IMR-90 (cell line): ENCODE measurements around the gene GPR176. TPM values are rescaled to one million over a fixed set of nuclear protein-coding genes. Genes with fewer than 3 reads are reported as not detected.

Source experiments
- ATAC-seq: fragments of 200-7000 bp; cut with Tn5 transposase; 2 replicates; pipeline ENCODE4 v1.9.1; 2020; ENCODE audit warnings: low read depth, mild to moderate bottlenecking, moderate library complexity
- BruUV-seq: library from RNA; stranded (reverse); fragments of 400-500 nt; replicated peaks from 2 replicates; lab custom pipeline; 2021; lab: Mats Ljungman, UMichigan
- CTCF ChIA-PET: fragments of 300-600 bp; formaldehyde crosslinking; extraction: SDS; loops from one replicate; lab custom pipeline; 2021; ENCODE audit warnings: antibody characterized with exemption; lab: Yijun Ruan, JAX
- POLR2A ChIA-PET: fragments of 300-600 bp; sonication (Branson Sonifier 250); formaldehyde crosslinking; loops from one replicate; lab custom pipeline; 2022; ENCODE audit warnings: antibody characterized with exemption; ENCODE audit not compliant: unreplicated experiment; lab: Charles Lee
- DNase-seq: peaks from one replicate; pipeline ENCODE4 v3.0.0; 2013
- H2AFZ ChIP-seq: replicated peaks from 2 replicates; pipeline ENCODE3; 2013; ENCODE audit warnings: low read length, mild to moderate bottlenecking; ENCODE audit not compliant: poor library complexity
- H2AK5ac ChIP-seq: 2 replicates; pipeline ENCODE4 v1.6.1; 2013; ENCODE audit warnings: low read depth, low read length, inconsistent platforms
- H2AK9ac ChIP-seq: replicated peaks from 2 replicates; pipeline ENCODE3; 2013; ENCODE audit warnings: mild to moderate bottlenecking, low read depth, low read length, moderate library complexity; ENCODE audit not compliant: poor library complexity
- H2BK120ac ChIP-seq: 2 replicates; pipeline ENCODE4 v1.6.1; 2013; ENCODE audit warnings: low read depth, low read length, inconsistent platforms
- H2BK15ac ChIP-seq: 3 replicates; pipeline ENCODE4 v1.6.1; 2013; ENCODE audit warnings: low read depth, low read length, inconsistent platforms
- H2BK20ac ChIP-seq: 2 replicates; pipeline ENCODE4 v1.6.1; 2013; ENCODE audit warnings: low read depth, mild to moderate bottlenecking, inconsistent platforms, low read length, moderate library complexity
- H2BK5ac ChIP-seq: 2 replicates; pipeline ENCODE4 v1.6.1; 2013; ENCODE audit warnings: mild to moderate bottlenecking, low read depth, low read length, inconsistent platforms; ENCODE audit not compliant: poor library complexity, severe bottlenecking
- H3K14ac ChIP-seq: replicated peaks from 2 replicates; pipeline ENCODE4 v1.6.1; 2013; ENCODE audit warnings: low read depth, low read length, inconsistent platforms
- H3K18ac ChIP-seq: 2 replicates; pipeline ENCODE4 v1.6.1; 2013; ENCODE audit warnings: low read depth, low read length, control low read depth
- H3K23ac ChIP-seq: 2 replicates; pipeline ENCODE4 v1.6.1; 2013; ENCODE audit warnings: low read depth, low read length, inconsistent platforms
- H3K27ac ChIP-seq: 2 replicates; pipeline ENCODE4 v1.5.1; 2013; ENCODE audit warnings: mild to moderate bottlenecking, control low read depth, low read length; ENCODE audit not compliant: insufficient read depth
- H3K27me3 ChIP-seq: 2 replicates; pipeline ENCODE4 v1.6.1; 2013; ENCODE audit warnings: low read length; ENCODE audit not compliant: control insufficient read depth, insufficient read depth
- H3K36me3 ChIP-seq: 2 replicates; pipeline ENCODE4 v1.6.1; 2013; ENCODE audit warnings: low read length, mixed read lengths; ENCODE audit not compliant: control insufficient read depth, insufficient read depth
- H3K4ac ChIP-seq: 2 replicates; pipeline ENCODE4 v1.6.1; 2013; ENCODE audit warnings: low read depth, low read length, inconsistent platforms
- H3K4me1 ChIP-seq: 2 replicates; pipeline ENCODE4 v1.6.1; 2013; ENCODE audit warnings: low read length, mixed read lengths; ENCODE audit not compliant: control insufficient read depth, insufficient read depth
- H3K4me2 ChIP-seq: 2 replicates; pipeline ENCODE4 v1.6.1; 2013; ENCODE audit warnings: low read depth, mild to moderate bottlenecking, control low read depth, low read length, moderate library complexity
- H3K4me3 ChIP-seq: 2 replicates; pipeline ENCODE4 v1.5.1; 2013; ENCODE audit warnings: low read depth, mild to moderate bottlenecking, control low read depth, low read length, moderate library complexity; ENCODE audit not compliant: insufficient read depth
- H3K56ac ChIP-seq: 2 replicates; pipeline ENCODE4 v1.6.1; 2013; ENCODE audit warnings: low read length, inconsistent platforms; ENCODE audit not compliant: insufficient read depth; ENCODE audit errors: extremely low read depth
- H3K79me1 ChIP-seq, 2 experiments: 2 replicates each; pipeline ENCODE4 v1.6.1; 2013; ENCODE audit warnings: low read length in 2 of 2, inconsistent platforms in 1 of 2, low read depth in 1 of 2
- H3K9ac ChIP-seq: 2 replicates; pipeline ENCODE4 v1.6.1; 2013; ENCODE audit warnings: low read depth, low read length, control low read depth
- H3K9me1 ChIP-seq: 2 replicates; pipeline ENCODE4 v1.6.1; 2013; ENCODE audit warnings: low read length, inconsistent platforms; ENCODE audit not compliant: insufficient read depth
- H3K9me3 ChIP-seq: 2 replicates; pipeline ENCODE4 v1.6.1; 2013; ENCODE audit warnings: low read length; ENCODE audit not compliant: control insufficient read depth, insufficient read depth
- H4K20me1 ChIP-seq: 2 replicates; pipeline ENCODE4 v1.6.1; 2013; ENCODE audit warnings: low read length, inconsistent platforms; ENCODE audit not compliant: insufficient read depth
- H4K5ac ChIP-seq: 2 replicates; pipeline ENCODE4 v1.6.1; 2013; ENCODE audit warnings: mild to moderate bottlenecking, low read depth, low read length, control low read depth
- H4K8ac ChIP-seq, 2 experiments: 2 replicates each; pipeline ENCODE4 v1.6.1; 2013; ENCODE audit warnings: low read depth in 2 of 2, low read length in 2 of 2, control low read depth in 1 of 2, inconsistent platforms in 1 of 2
- H4K91ac ChIP-seq: 2 replicates; pipeline ENCODE4 v1.6.1; 2013; ENCODE audit warnings: low read depth, low read length, inconsistent platforms; ENCODE audit not compliant: insufficient read depth
- BHLHE40 ChIP-seq: fragments of 150-350 bp; IDR thresholded peaks from 2 replicates; pipeline ENCODE4 v1.6.1; 2016; ENCODE audit warnings: mild to moderate bottlenecking, low read depth, low read length
- CEBPB ChIP-seq: IDR thresholded peaks from 2 replicates; pipeline ENCODE4 v1.6.1; 2012; ENCODE audit warnings: low read depth, low read length, improper control_type of control experiment
- CHD1 ChIP-seq: IDR thresholded peaks from 2 replicates; pipeline ENCODE4 v1.6.1; 2012; ENCODE audit warnings: low read depth, low read length, improper control_type of control experiment
- CTCF ChIP-seq: conservative IDR thresholded peaks from 2 replicates; pipeline ENCODE4 v1.5.1; 2012; ENCODE audit warnings: mild to moderate bottlenecking, low read depth, low read length, improper control_type of control experiment
- FOS ChIP-seq: fragments of 150-350 bp; IDR thresholded peaks from 2 replicates; pipeline ENCODE4 v1.6.1; 2016; ENCODE audit warnings: low read depth, low read length
- MAFK ChIP-seq: IDR thresholded peaks from 2 replicates; pipeline ENCODE4 v1.6.1; 2012; ENCODE audit warnings: low read depth, low read length, improper control_type of control experiment
- POLR2A ChIP-seq: IDR thresholded peaks from 2 replicates; pipeline ENCODE4 v1.6.1; 2012; ENCODE audit warnings: mild to moderate bottlenecking, low read depth, low read length
- RAD21 ChIP-seq: IDR thresholded peaks from 2 replicates; pipeline ENCODE4 v1.6.1; 2012; ENCODE audit warnings: low read length, improper control_type of control experiment
- RFX5 ChIP-seq: IDR thresholded peaks from 2 replicates; pipeline ENCODE4 v1.8.0; 2012; ENCODE audit warnings: low read depth, mild to moderate bottlenecking, low read length, moderate library complexity
- SMC3 ChIP-seq: fragments of 150-350 bp; IDR thresholded peaks from 2 replicates; pipeline ENCODE4 v1.6.1; 2016; ENCODE audit warnings: low read depth, mild to moderate bottlenecking, antibody characterized with exemption, low read length, moderate library complexity
- WGBS, 2 experiments: methylation state at CpG; one replicate each; pipeline versions ENCODE4 v1.1.5 to v1.1.7; 2013; ENCODE audit warnings: missing lambda C conversion rate in 2 of 2; ENCODE audit not compliant: insufficient read length in 1 of 2; ENCODE audit errors: extremely low coverage in 2 of 2; 5-methylcytosine and 5-hydroxymethylcytosine counted together
- dilution Hi-C: fragments of 300-500 bp; cut with HindIII; formaldehyde crosslinking; loops from one replicate; pipeline ENCODE4 v1.14.3; 2018; ENCODE audit warnings: low sequenced_read_pairs; ENCODE audit not compliant: unreplicated experiment
- in situ Hi-C: fragments of 300-500 bp; cut with MboI; formaldehyde crosslinking; loops from 3 replicates; pipeline ENCODE4 v1.14.3; 2019; ENCODE audit warnings: low sequenced_read_pairs, inconsistent platforms, mixed read lengths
- intact Hi-C: fragments of 100-400 bp; cut with micrococcal nuclease; formaldehyde crosslinking; loops from 2 replicates; pipeline ENCODE4 v1.10.0; 2022
- polyA plus RNA-seq, 3 experiments: library from polyadenylated mRNA; depleted of rRNA; stranded (reverse); fragments of >200 nt; gene quantifications; 2 replicates each; pipeline ENCODE4 v1.2.3, GENCODE V29; 2012; ENCODE audit warnings: low replicate concordance in 1 of 3
- total RNA-seq: library from RNA; depleted of rRNA; stranded (reverse); fragments of >200 nt; gene quantifications from 2 replicates; pipeline ENCODE4 v1.2.3, GENCODE V29; 2012

Gene GPR176
- total and polyA plus RNA-seq, 2 of the 4 experiments (the other 2 are of a cell fraction): 114 to 246 TPM

GRCh38 chr15:39799552-39800011, 120.5 kb downstream of the GPR176 start:
- TF ChIP-seq CHD1 (no peak), MAFK (no peak), FOS (no peak), BHLHE40 (no peak), SMC3 (no peak), RAD21 (no peak), CEBPB (no peak), RFX5 (no peak), CTCF (no peak), POLR2A (no peak)
- Histone ChIP-seq H2BK20ac (no peak overlapping the region), H3K9me1 (peaks cover 50% of the 10 kb centered on the region), H4K20me1 (peaks cover 20% of the 10 kb centered on the region; the same call in 1 of the 2 replicates), H3K18ac (no peak overlapping the region), H4K5ac (no peak overlapping the region), H3K4me3 (no peak overlapping the region), H3K4me1 (peaks cover 3% of the 10 kb centered on the region), H3K23ac (no peak overlapping the region), H3K4ac (no peak overlapping the region), H3K4me2 (no peak overlapping the region), H3K9ac (no peak overlapping the region), H2AFZ (no peak overlapping the region), H3K56ac (no peak overlapping the region), H2BK15ac (no peak overlapping the region), H2AK5ac (no peak overlapping the region; the same call in 1 of the 2 replicates), H2BK120ac (no peak overlapping the region), H2BK5ac (no peak overlapping the region), H3K27ac (no peak overlapping the region), H4K8ac (no peak overlapping the region), H3K79me1 (peaks cover 38 to 79% of the 10 kb centered on the region in 2 experiments), H4K91ac (no peak overlapping the region), H3K14ac (no peak overlapping the region), H3K27me3 (no peaks in the 10 kb centered on the region), H2AK9ac (no peak overlapping the region), H3K9me3 (no peaks in the 10 kb centered on the region), H3K36me3 (peaks cover 29% of the 10 kb centered on the region)
- dilution Hi-C loops: no loop called here
- in situ Hi-C loops: no loop called here
- ATAC-seq: no peak
- intact Hi-C loops: no loop called here
- DNase-seq: no peak
- POLR2A ChIA-PET: no interaction called here
- WGBS, 2 experiments: 60% methylated on average over 1 of the region's 6 CpGs; no CpG with 5 or more reads in 1 of the 2 experiments
- BruUV-seq: no TSS peak
- CTCF ChIA-PET: no interaction called here
